Non-pigmented ciliary epithelial cell (primary cell): ENCODE data around the gene TTPAL.

Experiments used
- DNase-seq: peaks from one replicate; pipeline ENCODE4 v3.0.0-alpha.2; 2010; ENCODE audit warnings: low read depth

The TTPAL gene

GRCh38 chr20:44497761-44498160 is 22.1 kb downstream of the TTPAL start:
- no peak for DNase-seq

GRCh38 chr20:44500221-44500620 is 24.5 kb downstream of the TTPAL start:
- no peak for DNase-seq

- DNase-seq: peak; percentile 77
Measured at GRCh38 chr20:44501448-44501847, 25.8 kb downstream of the TTPAL start.

- no peak for DNase-seq
Measured at GRCh38 chr20:44502968-44503367, 27.3 kb downstream of the TTPAL start.

- DNase-seq: no peak
Measured at GRCh38 chr20:44504402-44505307, 29.0 kb downstream of the TTPAL start.

- no peak for DNase-seq
Measured at GRCh38 chr20:44509762-44510161, 34.1 kb downstream of the TTPAL start.

GRCh38 chr20:44513871-44514270 is 38.2 kb downstream of the TTPAL start:
- DNase-seq: no peak

GRCh38 chr20:44516491-44516890 is 40.8 kb downstream of the TTPAL start:
- no peak for DNase-seq

GRCh38 chr20:44517454-44517853 is 41.8 kb downstream of the TTPAL start:
- no peak for DNase-seq

- DNase-seq: no peak
Measured at GRCh38 chr20:44518248-44518647, 42.6 kb downstream of the TTPAL start.

- no peak for DNase-seq
Measured at GRCh38 chr20:44520881-44521280, 45.2 kb downstream of the TTPAL start.

- DNase-seq: peak; percentile 81
Measured at GRCh38 chr20:44521484-44522481, 46.1 kb downstream of the TTPAL start, which contains the start of gene SERINC3. TSS of gene SERINC3 (minus strand) at chr20:44522070. CDS start at chr20:44521951, 119 bp downstream.

- DNase-seq: no peak
Measured at GRCh38 chr20:44522841-44523240, 47.2 kb downstream of the TTPAL start.

- no peak for DNase-seq
Measured at GRCh38 chr20:44523746-44524145, 48.1 kb downstream of the TTPAL start.

GRCh38 chr20:44526129-44526528 is 50.5 kb downstream of the TTPAL start:
- DNase-seq: no peak

GRCh38 chr20:44527716-44528199 is 52.1 kb downstream of the TTPAL start:
- DNase-seq: no peak

GRCh38 chr20:44528309-44528708 is 52.6 kb downstream of the TTPAL start:
- no peak for DNase-seq

- no peak for DNase-seq
Measured at GRCh38 chr20:44532259-44532980, 56.7 kb downstream of the TTPAL start.

GRCh38 chr20:44532981-44533331 is 57.3 kb downstream of the TTPAL start:
- DNase-seq: no peak

GRCh38 chr20:44533928-44534327 is 58.3 kb downstream of the TTPAL start:
- no peak for DNase-seq

- DNase-seq: no peak
Measured at GRCh38 chr20:44536175-44536574, 60.5 kb downstream of the TTPAL start.

GRCh38 chr20:44537993-44538392 is 62.3 kb downstream of the TTPAL start:
- DNase-seq: no peak
